GM23338 (cell line): Measurements from ENCODE around the gene TNFRSF1A. TPM values are rescaled to one million over a fixed set of nuclear protein-coding genes. Genes with fewer than 3 reads are reported as not detected.

Source experiments
- ATAC-seq: fragments of 200-7000 bp; cut with Tn5 transposase; 3 replicates; pipeline ENCODE4 v1.9.1; 2020
- DNase-seq: peaks from one replicate; pipeline ENCODE4 v3.0.0-alpha.2; 2015; ENCODE audit warnings: low spot score
- H2AFZ ChIP-seq: fragments of 200-600 bp; sonication (generic); 2 replicates; pipeline ENCODE4 v1.8.0; 2016; ENCODE audit warnings: antibody characterized with exemption, mild to moderate bottlenecking, moderate library complexity
- H3F3A ChIP-seq: fragments of 200-600 bp; sonication (generic); replicated peaks from 2 replicates; pipeline ENCODE4 v1.8.0; 2017; ENCODE audit warnings: antibody characterized with exemption, mixed run types, low read depth
- H3K27ac ChIP-seq: fragments of 200-600 bp; sonication (generic); 2 replicates; pipeline ENCODE4 v1.6.1; 2016; ENCODE audit warnings: low read depth
- H3K27me3 ChIP-seq: fragments of 200-600 bp; sonication (generic); 2 replicates; pipeline ENCODE4 v1.8.0; 2016; ENCODE audit warnings: mild to moderate bottlenecking, mixed run types, moderate library complexity; ENCODE audit not compliant: insufficient read depth
- H3K36me3 ChIP-seq: fragments of 200-600 bp; sonication (generic); 2 replicates; pipeline ENCODE4 v1.8.0; 2016; ENCODE audit warnings: mild to moderate bottlenecking; ENCODE audit not compliant: insufficient read depth
- H3K4me1 ChIP-seq: fragments of 200-600 bp; sonication (generic); 2 replicates; pipeline ENCODE4 v1.8.0; 2016; ENCODE audit warnings: mild to moderate bottlenecking, moderate library complexity; ENCODE audit not compliant: insufficient read depth
- H3K4me2 ChIP-seq: fragments of 200-600 bp; sonication (generic); 2 replicates; pipeline ENCODE4 v1.7.1; 2017; ENCODE audit warnings: mixed run types
- H3K4me3 ChIP-seq: fragments of 200-600 bp; sonication (generic); 2 replicates; pipeline ENCODE4 v1.6.1; 2016; ENCODE audit warnings: mixed run types
- H3K79me2 ChIP-seq: fragments of 200-600 bp; sonication (generic); replicated peaks from 2 replicates; pipeline ENCODE4 v1.8.0; 2017; ENCODE audit warnings: mild to moderate bottlenecking; ENCODE audit not compliant: insufficient read depth
- H3K9me2 ChIP-seq: fragments of 200-600 bp; sonication (generic); 2 replicates; pipeline ENCODE4 v1.8.0; 2017; ENCODE audit not compliant: insufficient read depth
- H4K20me1 ChIP-seq: fragments of 200-600 bp; sonication (generic); replicated peaks from 2 replicates; pipeline ENCODE4 v1.8.0; 2017; ENCODE audit warnings: mild to moderate bottlenecking; ENCODE audit not compliant: insufficient read depth
- H3K27ac Mint-ChIP-seq: 2 replicates; pipeline ENCODE4 v1.8.0; 2020; ENCODE audit warnings: inconsistent platforms, mild to moderate bottlenecking, moderate library complexity, mixed read lengths
- H3K27me3 Mint-ChIP-seq: 3 replicates; pipeline ENCODE4 v1.8.0; 2022; ENCODE audit warnings: low read depth, mild to moderate bottlenecking, moderate library complexity, mixed read lengths, inconsistent platforms; ENCODE audit not compliant: insufficient read depth, poor library complexity
- H3K36me3 Mint-ChIP-seq: 3 replicates; pipeline ENCODE4 v1.8.0; 2021; ENCODE audit warnings: low read depth, mild to moderate bottlenecking, inconsistent platforms, moderate library complexity, mixed read lengths
- H3K4me1 Mint-ChIP-seq: 3 replicates; pipeline ENCODE4 v1.8.0; 2020; ENCODE audit warnings: mild to moderate bottlenecking, inconsistent platforms, mixed read lengths
- H3K4me3 Mint-ChIP-seq: 3 replicates; pipeline ENCODE4 v1.8.0; 2021; ENCODE audit warnings: moderate library complexity, mild to moderate bottlenecking, inconsistent platforms, mixed read lengths
- H3K9me3 Mint-ChIP-seq: 3 replicates; pipeline ENCODE4 v1.8.0; 2020; ENCODE audit warnings: moderate library complexity, mild to moderate bottlenecking, inconsistent platforms, mixed read lengths
- CREB1 ChIP-seq: fragments of 250-450 bp; sonication (Bioruptor Pico); IDR thresholded peaks from 2 replicates; pipeline ENCODE4 v1.5.0; 2020; ENCODE audit warnings: low read depth, mild to moderate bottlenecking, moderate library complexity
- CTCF ChIP-seq, 2 experiments: fragments of 200-600 bp in 1 of 2; sonication (generic) in 1 of 2; conservative IDR thresholded peaks; 2 replicates each; pipeline versions ENCODE4 v1.5.1 to v1.6.1; 2016 to 2017; ENCODE audit warnings: antibody characterized with exemption in 2 of 2, low read depth in 2 of 2, mild to moderate bottlenecking in 2 of 2, moderate library complexity in 1 of 2
- EZH2 ChIP-seq: fragments of 200-600 bp; sonication (generic); IDR thresholded peaks from one replicate; pipeline ENCODE4 v1.8.0; 2017; ENCODE audit warnings: antibody characterized with exemption, mild to moderate bottlenecking, low read depth; ENCODE audit not compliant: unreplicated experiment
- EZH2phosphoT487 ChIP-seq: fragments of 200-600 bp; sonication (generic); IDR thresholded peaks from one replicate; pipeline ENCODE4 v1.8.1; 2018; ENCODE audit warnings: antibody characterized with exemption; ENCODE audit not compliant: unreplicated experiment
- JUNB ChIP-seq: IDR thresholded peaks from one replicate; pipeline ENCODE4 v1.6.1; 2016; ENCODE audit warnings: antibody characterized with exemption; ENCODE audit not compliant: unreplicated experiment
- NANOG ChIP-seq: IDR thresholded peaks from 2 replicates; pipeline ENCODE4 v1.6.1; 2016; ENCODE audit warnings: antibody characterized with exemption, borderline replicate concordance
- POLR2AphosphoS5 ChIP-seq: IDR thresholded peaks from 2 replicates; pipeline ENCODE4 v1.6.1; 2016; ENCODE audit warnings: antibody characterized with exemption, low read depth
- REST ChIP-seq: IDR thresholded peaks from one replicate; pipeline ENCODE4 v1.6.1; 2018; ENCODE audit warnings: antibody characterized with exemption; ENCODE audit not compliant: unreplicated experiment
- STAT1 ChIP-seq: IDR thresholded peaks from one replicate; pipeline ENCODE4 v1.6.1; 2016; ENCODE audit warnings: antibody characterized with exemption; ENCODE audit not compliant: unreplicated experiment
- ZNF114 ChIP-seq: fragments of 250-450 bp; sonication (Bioruptor Pico); IDR thresholded peaks from 2 replicates; pipeline ENCODE4 v1.5.0; 2020; ENCODE audit warnings: mild to moderate bottlenecking, moderate library complexity
- ZNF331 ChIP-seq: fragments of 250-450 bp; sonication (Bioruptor Pico); IDR thresholded peaks from 2 replicates; pipeline ENCODE4 v1.5.0; 2020; ENCODE audit warnings: low read depth, mild to moderate bottlenecking, moderate library complexity
- ZNF462 ChIP-seq: fragments of 250-450 bp; sonication (Bioruptor Pico); IDR thresholded peaks from 2 replicates; pipeline ENCODE4 v1.5.0; 2020; ENCODE audit warnings: mild to moderate bottlenecking, moderate library complexity
- polyA plus RNA-seq: library from polyadenylated mRNA; unstranded; fragments of >200 nt; fragmentation: Nextera tagmentation; extraction: Ambion mirVana; gene quantifications from 2 replicates; pipeline ENCODE4 v1.2.1, GENCODE V29; 2016
- total RNA-seq: library from RNA; depleted of rRNA; stranded (reverse); fragments of >200 nt; shearing (Covaris generic); gene quantifications from 2 replicates; pipeline ENCODE4 v1.2.3, GENCODE V29; 2014
- TF ChIP-seq, protein P1 (sequence below): IDR thresholded peaks from 2 replicates; pipeline ENCODE4 v1.6.1; 2016; ENCODE audit warnings: antibody characterized with exemption

Gene TNFRSF1A
- total and polyA plus RNA-seq, 2 experiments from 2014 or later: 24.3 to 43.4 TPM

GRCh38 chr12:6358881-6359280 is 17.0 kb upstream of the TNFRSF1A start:
- Histone ChIP-seq H3K36me3 (peaks cover 8% of the 10 kb centered on the region), H3K4me2 (no peak overlapping the region), H4K20me1 (no peaks in the 10 kb centered on the region; the same call in 1 of the 2 replicates), H3K9me2 (no peaks in the 10 kb centered on the region), H3K79me2 (0 out of 2 replicates have a peak, but pooled peaks cover 5% of the 10 kb centered on the region), H3K27ac (no peak overlapping the region), H3F3A (peaks cover 13% of the 10 kb centered on the region; the same call in 1 of the 2 replicates), H3K27me3 (no peaks in the 10 kb centered on the region), H2AFZ (no peak overlapping the region), H3K4me1 (peaks cover 7% of the 10 kb centered on the region; the same call in 1 of the 2 replicates), H3K4me3 (no peak overlapping the region)
- Mint-ChIP-seq H3K4me3 (no peak overlapping the region), H3K9me3 (no peaks in the 10 kb centered on the region), H3K27ac (no peak overlapping the region), H3K4me1 (peaks cover 21% of the 10 kb centered on the region), H3K27me3 (peaks cover 11% of the 10 kb centered on the region), H3K36me3 (peaks cover 69% of the 10 kb centered on the region)
- ATAC-seq (no peak), DNase-seq (no peak)
- TF ChIP-seq CREB1 (CRISPR knock-in tag): no peak
- no peak for TF ChIP-seq CTCF (conservative IDR thresholded peaks at IDR 0.05; ENCODE audit: low read depth in 2 of 2)
- TF ChIP-seq STAT1: no peak
- no peak for TF ChIP-seq REST
- no peak for TF ChIP-seq ZNF462 (CRISPR knock-in tag)
- TF ChIP-seq JUNB: no peak
- TF ChIP-seq ZNF331 (CRISPR knock-in tag): no peak
- TF ChIP-seq, protein P1, sequence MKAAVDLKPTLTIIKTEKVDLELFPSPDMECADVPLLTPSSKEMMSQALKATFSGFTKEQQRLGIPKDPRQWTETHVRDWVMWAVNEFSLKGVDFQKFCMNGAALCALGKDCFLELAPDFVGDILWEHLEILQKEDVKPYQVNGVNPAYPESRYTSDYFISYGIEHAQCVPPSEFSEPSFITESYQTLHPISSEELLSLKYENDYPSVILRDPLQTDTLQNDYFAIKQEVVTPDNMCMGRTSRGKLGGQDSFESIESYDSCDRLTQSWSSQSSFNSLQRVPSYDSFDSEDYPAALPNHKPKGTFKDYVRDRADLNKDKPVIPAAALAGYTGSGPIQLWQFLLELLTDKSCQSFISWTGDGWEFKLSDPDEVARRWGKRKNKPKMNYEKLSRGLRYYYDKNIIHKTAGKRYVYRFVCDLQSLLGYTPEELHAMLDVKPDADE: no peak
- no peak for TF ChIP-seq POLR2AphosphoS5
- TF ChIP-seq NANOG: no peak
- no peak for TF ChIP-seq EZH2phosphoT487
- no peak for TF ChIP-seq EZH2
- TF ChIP-seq ZNF114 (CRISPR knock-in tag): no peak
